Ascending aorta (tissue), 2 donors: Measurements from ENCODE around the gene DPH6. TPM values are rescaled to one million over a fixed set of nuclear protein-coding genes. Genes with fewer than 3 reads are reported as not detected.

Experiments
- DNase-seq, 2 donors: peaks; one replicate each; pipeline ENCODE4 v3.0.0-alpha.2; 2019; ENCODE audit warnings: low spot score in 2 of 2
- H3K27ac ChIP-seq, 2 donors: fragments of 200-600 bp; sonication (generic); one replicate each; pipeline ENCODE4 v1.5.1; 2016 to 2017; ENCODE audit warnings: mild to moderate bottlenecking in 1 of 2
- H3K27me3 ChIP-seq: fragments of 200-600 bp; sonication (generic); one replicate; pipeline ENCODE4 v1.5.1; 2017
- H3K36me3 ChIP-seq, 2 donors: fragments of 200-600 bp; sonication (generic); one replicate each; pipeline ENCODE4 v1.5.1; 2016
- H3K4me1 ChIP-seq, 2 donors: fragments of 200-600 bp; sonication (generic); one replicate each; pipeline ENCODE4 v1.5.1; 2016 to 2017; ENCODE audit warnings: mild to moderate bottlenecking in 1 of 2
- H3K4me3 ChIP-seq, 2 donors: fragments of 200-600 bp; sonication (generic); one replicate each; pipeline ENCODE4 v1.5.1; 2016 to 2017; ENCODE audit warnings: mild to moderate bottlenecking in 1 of 2
- H3K9me3 ChIP-seq, 2 donors: fragments of 200-600 bp; sonication (generic); one replicate each; pipeline ENCODE4 v1.5.1; 2016
- CTCF ChIP-seq, 3 experiments: fragments of 200-600 bp in 2 of 3; fragments of 450-650 bp in 1 of 3; sonication (generic) in 2 of 3; IDR thresholded peaks; one replicate each; pipeline ENCODE4 v1.5.1; 2016 to 2019; ENCODE audit warnings: antibody characterized with exemption in 3 of 3, mild to moderate bottlenecking in 1 of 3, moderate library complexity in 1 of 3
- intact Hi-C: fragments of 100-400 bp; cut with DNase I; formaldehyde crosslinking; loops from one replicate; pipeline ENCODE4 v1.15.1; 2023
- total RNA-seq: library from RNA; depleted of rRNA; stranded (reverse); fragments of >200 nt; gene quantifications from one replicate; pipeline ENCODE4 v1.1.0, GENCODE V29; 2016

The DPH6 gene
- total RNA-seq, 1 donor from 2014 or later = 9.0 TPM

- H3K4me3 ChIP-seq = no peak overlapping the region
- intact Hi-C loops = no loop called here
- H3K36me3 ChIP-seq = no peaks in the 10 kb centered on the region
- no peaks in the 10 kb centered on the region for H3K27me3 ChIP-seq
- no peak for TF ChIP-seq CTCF (IDR thresholded peaks at IDR 0.05)
- no peak for DNase-seq
- H3K9me3 ChIP-seq = peaks cover 0 to 4% of the 10 kb centered on the region in 2 donors
- peaks cover 0 to 10% of the 10 kb centered on the region in 2 donors for H3K4me1 ChIP-seq
- no peak overlapping the region for H3K27ac ChIP-seq
These were observed 109.5 kb downstream of the DPH6 start for GRCh38 chr15:35436422-35436821.

- intact Hi-C loops = no loop called here
- Histone ChIP-seq H3K27ac (no peak overlapping the region), H3K27me3 (no peaks in the 10 kb centered on the region), H3K4me3 (no peak overlapping the region), H3K36me3 (no peaks in the 10 kb centered on the region), H3K9me3 (peaks cover 0 to 4% of the 10 kb centered on the region in 2 donors), H3K4me1 (peaks cover 0 to 2% of the 10 kb centered on the region in 2 donors)
- DNase-seq = no peak
- no peak for TF ChIP-seq CTCF (IDR thresholded peaks at IDR 0.05)
These were observed 114.7 kb downstream of the DPH6 start for GRCh38 chr15:35431281-35431680.

GRCh38 chr15:35430301-35430700, 115.7 kb downstream of the DPH6 start:
- no peak overlapping the region for H3K27ac ChIP-seq
- no peak for TF ChIP-seq CTCF (IDR thresholded peaks at IDR 0.05)
- peaks cover 0 to 2% of the 10 kb centered on the region in 2 donors for H3K4me1 ChIP-seq
- intact Hi-C loops = no loop called here
- H3K27me3 ChIP-seq = no peaks in the 10 kb centered on the region
- no peak overlapping the region for H3K4me3 ChIP-seq
- no peak for DNase-seq
- H3K9me3 ChIP-seq = peaks cover 0 to 2% of the 10 kb centered on the region in 2 donors
- H3K36me3 ChIP-seq = no peaks in the 10 kb centered on the region

- no peak for TF ChIP-seq CTCF (IDR thresholded peaks at IDR 0.05)
- intact Hi-C loops = no loop called here
- H3K36me3 ChIP-seq = no peaks in the 10 kb centered on the region
- no peak for DNase-seq
- peaks cover 0 to 2% of the 10 kb centered on the region in 2 donors for H3K4me1 ChIP-seq
- no peak overlapping the region for H3K27ac ChIP-seq
- H3K9me3 ChIP-seq = peaks cover 0 to 6% of the 10 kb centered on the region in 2 donors
- H3K4me3 ChIP-seq = no peak overlapping the region
- H3K27me3 ChIP-seq = no peaks in the 10 kb centered on the region
These were observed 118.5 kb downstream of the DPH6 start for GRCh38 chr15:35427496-35427895.

GRCh38 chr15:35427091-35427490, 118.9 kb downstream of the DPH6 start:
- no peak overlapping the region for H3K27ac ChIP-seq
- H3K4me1 ChIP-seq = peaks cover 0 to 2% of the 10 kb centered on the region in 2 donors
- H3K36me3 ChIP-seq = no peaks in the 10 kb centered on the region
- H3K4me3 ChIP-seq = no peak overlapping the region
- intact Hi-C loops = no loop called here
- no peak for TF ChIP-seq CTCF (IDR thresholded peaks at IDR 0.05)
- no peaks in the 10 kb centered on the region for H3K27me3 ChIP-seq
- peaks cover 0 to 6% of the 10 kb centered on the region in 2 donors for H3K9me3 ChIP-seq
- no peak for DNase-seq

- peaks cover 3 to 9% of the 10 kb centered on the region in 2 donors for H3K36me3 ChIP-seq
- H3K27ac ChIP-seq = no peak overlapping the region
- H3K4me1 ChIP-seq = no peaks in the 10 kb centered on the region
- DNase-seq = no peak
- H3K9me3 ChIP-seq = no peaks in the 10 kb centered on the region
- intact Hi-C loops = no loop called here
- H3K27me3 ChIP-seq = no peaks in the 10 kb centered on the region
- H3K4me3 ChIP-seq = no peak overlapping the region
- no peak for TF ChIP-seq CTCF (IDR thresholded peaks at IDR 0.05)
These were observed 135.2 kb downstream of the DPH6 start for GRCh38 chr15:35410775-35411174.
